ENCODE measurements around the gene DEPDC5.

DNA sequence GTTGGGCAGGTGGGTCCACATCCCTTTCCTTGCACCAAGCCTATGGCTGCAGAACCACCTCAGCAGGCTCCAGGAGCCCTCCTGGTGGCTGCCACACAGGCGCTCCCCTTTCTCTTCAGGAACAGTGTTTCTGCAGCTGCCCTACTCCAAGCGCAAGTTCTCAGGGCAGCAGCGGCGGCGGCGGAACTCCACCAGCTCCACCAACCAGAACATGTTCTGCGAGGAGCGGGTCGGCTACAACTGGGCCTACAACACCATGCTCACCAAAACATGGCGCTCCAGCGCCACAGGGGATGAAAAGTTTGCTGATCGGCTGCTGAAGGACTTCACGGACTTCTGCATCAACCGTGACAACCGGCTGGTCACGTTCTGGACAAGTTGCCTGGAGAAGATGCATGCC, 152.3 kb downstream of the DEPDC5 start:
- TF ChIP-seq LEF1 (IDR thresholded peaks at IDR 0.05; ENCODE audit: borderline replicate concordance) (no peak), FOXK2 (IDR thresholded peaks at IDR 0.05) (no peak), FOXA1 (IDR thresholded peaks at IDR 0.05) (no peak), SUZ12 (IDR thresholded peaks at IDR 0.05) (no peak), FOXM1 (IDR thresholded peaks at IDR 0.05; ENCODE audit: borderline replicate concordance) (no peak), SP1 (IDR thresholded peaks at IDR 0.05) (no peak), BHLHE40 (IDR thresholded peaks at IDR 0.05; ENCODE audit: borderline replicate concordance) (no peak)

All from HEK293T (cell line).